ENCODE results near the gene ISLR.

The ISLR gene

GRCh38 chr15:74209997-74210671, 36.6 kb downstream of the ISLR start:
- in situ Hi-C loops (cut with HindIII; ENCODE audit: low sequenced_read_pairs) = no loop called here

- in situ Hi-C loops (cut with HindIII; ENCODE audit: low sequenced_read_pairs) = no loop called here
Measured at GRCh38 chr15:74210729-74211128, 37.2 kb downstream of the ISLR start.

GRCh38 chr15:74211656-74212055, 38.1 kb downstream of the ISLR start:
- in situ Hi-C loops (cut with HindIII; ENCODE audit: low sequenced_read_pairs) = no loop called here

GRCh38 chr15:74212494-74212893, 39.0 kb downstream of the ISLR start:
- in situ Hi-C loops (cut with HindIII; ENCODE audit: low sequenced_read_pairs) = no loop called here

GRCh38 chr15:74213858-74214284, 40.4 kb downstream of the ISLR start:
- in situ Hi-C loops (cut with HindIII; ENCODE audit: low sequenced_read_pairs) = no loop called here

GRCh38 chr15:74214324-74215021, 41.0 kb downstream of the ISLR start:
- in situ Hi-C loops (cut with HindIII; ENCODE audit: low sequenced_read_pairs) = no loop called here

- in situ Hi-C loops (cut with HindIII; ENCODE audit: low sequenced_read_pairs) = no loop called here
Measured at GRCh38 chr15:74215958-74216357, 42.4 kb downstream of the ISLR start.

GRCh38 chr15:74216949-74217348, 43.4 kb downstream of the ISLR start:
- in situ Hi-C loops (cut with HindIII; ENCODE audit: low sequenced_read_pairs) = no loop called here

- in situ Hi-C loops (cut with HindIII; ENCODE audit: low sequenced_read_pairs) = no loop called here
Measured at GRCh38 chr15:74217907-74218885, 44.7 kb downstream of the ISLR start.

GRCh38 chr15:74220475-74221248, 47.2 kb downstream of the ISLR start:
- in situ Hi-C loops (cut with HindIII; ENCODE audit: low sequenced_read_pairs) = no loop called here

- in situ Hi-C loops (cut with HindIII; ENCODE audit: low sequenced_read_pairs) = no loop called here
Measured at GRCh38 chr15:74221399-74222239, 48.1 kb downstream of the ISLR start.

GRCh38 chr15:74222240-74223119, 49.0 kb downstream of the ISLR start:
- in situ Hi-C loops (cut with HindIII; ENCODE audit: low sequenced_read_pairs) = no loop called here

GRCh38 chr15:74225928-74226327, 52.4 kb downstream of the ISLR start:
- in situ Hi-C loops (cut with HindIII; ENCODE audit: low sequenced_read_pairs) = no loop called here
